GM19035 (cell line): ENCODE measurements around the gene SLCO2B1.

Experiments used
- ATAC-seq: cut with Tn5 transposase; IDR thresholded peaks from one replicate; pipeline ENCODE4 v1.9.1; 2021; ENCODE audit not compliant: unreplicated experiment

The SLCO2B1 gene

GRCh38 chr11:75244052-75244814, 93.3 kb downstream of the SLCO2B1 start:
- ATAC-seq = no peak

- ATAC-seq = no peak
These were observed 94.6 kb downstream of the SLCO2B1 start for GRCh38 chr11:75245356-75246005.

GRCh38 chr11:75246006-75246670, 95.2 kb downstream of the SLCO2B1 start:
- no peak for ATAC-seq

- ATAC-seq = no peak
These were observed 95.9 kb downstream of the SLCO2B1 start for GRCh38 chr11:75246671-75247350.

- no peak for ATAC-seq
These were observed 98.0 kb downstream of the SLCO2B1 start for GRCh38 chr11:75248924-75249256.

- ATAC-seq = no peak
These were observed 98.8 kb downstream of the SLCO2B1 start for GRCh38 chr11:75249704-75250103.

GRCh38 chr11:75254326-75254725, 103.4 kb downstream of the SLCO2B1 start:
- ATAC-seq = no peak
